OCI-LY3 (cell line): ENCODE data around the gene APOBR.
"Not testable (repeated sequence)": the region's sequence is repeated elsewhere in the genome, so short reads cannot be mapped to it uniquely, and the experiment has no call there.

ENCODE experiments used
- EZH2phosphoT487 ChIP-seq: fragments of 200-600 bp; shearing (Covaris generic); IDR thresholded peaks from 2 replicates; pipeline ENCODE4 v1.6.1; 2018; ENCODE audit warnings: antibody characterized with exemption, mixed run types, low read depth
- TF ChIP-seq, protein P1 (sequence below): fragments of 200-600, 300-600 bp; sonication (generic); IDR thresholded peaks from 2 replicates; pipeline ENCODE4 v1.5.1; 2014; ENCODE audit warnings: antibody characterized with exemption, low read length, low read depth

GRCh38 chr16:28483361-28483760, 11.1 kb upstream of the APOBR start:
- TF ChIP-seq, protein P1, sequence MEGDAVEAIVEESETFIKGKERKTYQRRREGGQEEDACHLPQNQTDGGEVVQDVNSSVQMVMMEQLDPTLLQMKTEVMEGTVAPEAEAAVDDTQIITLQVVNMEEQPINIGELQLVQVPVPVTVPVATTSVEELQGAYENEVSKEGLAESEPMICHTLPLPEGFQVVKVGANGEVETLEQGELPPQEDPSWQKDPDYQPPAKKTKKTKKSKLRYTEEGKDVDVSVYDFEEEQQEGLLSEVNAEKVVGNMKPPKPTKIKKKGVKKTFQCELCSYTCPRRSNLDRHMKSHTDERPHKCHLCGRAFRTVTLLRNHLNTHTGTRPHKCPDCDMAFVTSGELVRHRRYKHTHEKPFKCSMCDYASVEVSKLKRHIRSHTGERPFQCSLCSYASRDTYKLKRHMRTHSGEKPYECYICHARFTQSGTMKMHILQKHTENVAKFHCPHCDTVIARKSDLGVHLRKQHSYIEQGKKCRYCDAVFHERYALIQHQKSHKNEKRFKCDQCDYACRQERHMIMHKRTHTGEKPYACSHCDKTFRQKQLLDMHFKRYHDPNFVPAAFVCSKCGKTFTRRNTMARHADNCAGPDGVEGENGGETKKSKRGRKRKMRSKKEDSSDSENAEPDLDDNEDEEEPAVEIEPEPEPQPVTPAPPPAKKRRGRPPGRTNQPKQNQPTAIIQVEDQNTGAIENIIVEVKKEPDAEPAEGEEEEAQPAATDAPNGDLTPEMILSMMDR: not testable (repeated sequence)
- TF ChIP-seq EZH2phosphoT487: not testable (repeated sequence)
